Right cardiac atrium (tissue), 5 donors: Measurements from ENCODE around the gene MEN1. TPM values are rescaled to one million over a fixed set of nuclear protein-coding genes. Genes with fewer than 3 reads are reported as not detected.
"Not testable (repeated sequence)": the region's sequence is repeated elsewhere in the genome, so short reads cannot be mapped to it uniquely, and the experiment has no call there.

Source experiments
- ATAC-seq, 2 donors: fragments of 200-7000 bp; cut with Tn5 transposase; one replicate each; pipeline versions ENCODE4 v1.8.0 to v1.9.1; 2020; ENCODE audit warnings: moderate library complexity in 2 of 2, mild to moderate bottlenecking in 1 of 2
- DNase-seq, 3 donors: peaks; one replicate each; pipeline ENCODE4 v3.0.0-alpha.2; 2020
- H3K27ac ChIP-seq: one replicate; pipeline ENCODE4 v1.5.1; 2013; ENCODE audit warnings: mild to moderate bottlenecking, low read length, control low read depth, moderate library complexity
- H3K27me3 ChIP-seq: one replicate; pipeline ENCODE4 v1.6.1; 2013; ENCODE audit not compliant: control insufficient read depth, insufficient read depth
- H3K4me1 ChIP-seq: one replicate; pipeline ENCODE4 v1.6.1; 2013; ENCODE audit warnings: low read length; ENCODE audit not compliant: control insufficient read depth, insufficient read depth
- H3K4me3 ChIP-seq: one replicate; pipeline ENCODE4 v1.5.1; 2013; ENCODE audit warnings: low read length, control low read depth
- H3K9me3 ChIP-seq: one replicate; pipeline ENCODE4 v1.6.1; 2013; ENCODE audit warnings: low read length; ENCODE audit not compliant: control insufficient read depth
- WGBS: extraction: QIAGEN DNeasy Blood & Tissue Kit; methylation state at CpG from one replicate; pipeline ENCODE4 v1.1.7; 2013; 5-methylcytosine and 5-hydroxymethylcytosine counted together
- intact Hi-C, 4 donors: fragments of 100-400 bp; cut with DNase I; formaldehyde crosslinking; loops; one replicate each; pipeline versions ENCODE4 v1.11.0 to v1.14.0; 2022 to 2023
- polyA plus RNA-seq: library from polyadenylated mRNA; stranded (reverse); fragments of 200-250 nt; gene quantifications from one replicate; pipeline ENCODE4 v1.2.3, GENCODE V29; 2013
- total RNA-seq, 4 donors: library from RNA; stranded (reverse); fragmentation: NEBNext Ultra II Directional; extraction: Animal tissue kit (Norgen Biotek cat#: 25700); gene quantifications; one replicate each; pipeline ENCODE4 v1.2.1, GENCODE V29; 2021
- donor health status: healthy with polysubstance abuse.
- donor health status: DM: no; HTN: yes; CAD: no.
- donor health status: DM: no; HTN: no; CAD: no.
- donor health status: DM: no; HTN: yes; CAD: no; lungs with severe emphysema.
- donor health status: DM: yes; HTN: yes; CAD: no.

Gene MEN1
- total and polyA plus RNA-seq, 5 donors, result 9.6 to 11.7 (median 10.1) TPM

DNA sequence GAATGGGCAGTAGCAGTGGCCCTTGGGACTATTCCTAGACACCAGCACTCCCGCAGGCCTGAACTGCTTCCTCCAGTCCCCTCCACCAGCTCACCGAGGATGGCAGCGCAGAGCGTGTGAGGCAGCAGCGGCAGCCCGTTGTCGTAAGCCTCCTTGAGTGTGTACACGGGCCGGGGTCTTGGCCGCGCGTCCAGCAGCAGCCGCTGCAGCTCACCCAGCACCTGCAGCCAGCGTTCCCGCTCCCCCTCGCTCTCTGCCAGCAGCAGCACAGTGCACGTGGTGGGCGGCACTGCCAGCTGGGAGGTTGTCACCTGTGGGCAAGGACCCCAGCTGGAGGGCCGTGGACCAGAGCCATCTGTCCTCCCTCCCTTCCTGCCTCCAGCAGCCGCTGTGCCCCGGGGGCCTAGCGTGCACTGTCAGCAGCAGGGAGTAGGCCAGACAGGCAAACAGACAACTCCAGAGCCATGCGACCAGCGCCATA lies 21.1 kb upstream of the MEN1 start:
- H3K4me1 ChIP-seq, result no peaks in the 10 kb centered on the region
- no peak overlapping the region for H3K27ac ChIP-seq
- H3K27me3 ChIP-seq, result no peaks in the 10 kb centered on the region
- DNase-seq, result no peak
- no peaks in the 10 kb centered on the region for H3K9me3 ChIP-seq
- 85% methylated on average over 24 of the region's 24 CpGs for WGBS
- no peak for ATAC-seq
- intact Hi-C loops, result no loop called here
- H3K4me3 ChIP-seq, result no peak overlapping the region

- Histone ChIP-seq H3K27ac (no peak overlapping the region), H3K4me3 (no peak overlapping the region), H3K4me1 (no peaks in the 10 kb centered on the region), H3K27me3 (no peaks in the 10 kb centered on the region), H3K9me3 (no peaks in the 10 kb centered on the region)
- ATAC-seq (no peak), DNase-seq (no peak)
- WGBS, result 92% methylated on average over 43 of the region's 43 CpGs
- intact Hi-C loops, result no loop called here
Measured at GRCh38 chr11:64829536-64830251, 19.3 kb upstream of the MEN1 start.

DNA sequence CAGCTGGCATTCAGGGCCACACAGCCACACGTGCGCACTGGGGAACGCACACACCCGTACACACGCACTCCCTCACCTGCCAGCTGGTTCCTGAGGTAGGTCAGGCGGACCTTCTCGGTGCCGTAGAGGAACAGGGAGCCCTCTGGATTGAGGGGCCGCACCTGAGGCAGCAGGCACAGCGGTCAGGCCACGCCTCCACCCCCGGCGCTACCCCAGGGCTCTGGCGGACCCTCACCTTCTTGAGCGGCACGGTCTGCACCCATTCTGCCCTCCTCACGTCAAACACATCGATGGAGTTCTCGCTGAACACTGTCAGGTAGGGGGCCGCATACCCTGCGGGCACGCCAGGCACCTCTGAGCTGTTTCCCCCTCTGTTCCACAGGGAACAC lies 17.1 kb upstream of the MEN1 start:
- ATAC-seq, result no peak
- H3K4me1 ChIP-seq, result no peaks in the 10 kb centered on the region
- WGBS, result 94% methylated on average over 22 of the region's 22 CpGs
- H3K4me3 ChIP-seq, result no peak overlapping the region
- no peak for DNase-seq
- H3K27ac ChIP-seq, result no peak overlapping the region
- H3K9me3 ChIP-seq, result no peaks in the 10 kb centered on the region
- no peaks in the 10 kb centered on the region for H3K27me3 ChIP-seq
- intact Hi-C loops, result no loop called here

- WGBS, result 88% methylated on average over 52 of the region's 52 CpGs
- intact Hi-C loops, result no loop called here
- H3K4me3 ChIP-seq, result no peak overlapping the region
- H3K4me1 ChIP-seq, result no peaks in the 10 kb centered on the region
- no peaks in the 10 kb centered on the region for H3K27me3 ChIP-seq
- H3K9me3 ChIP-seq, result no peaks in the 10 kb centered on the region
- DNase-seq (no peak), ATAC-seq (no peak)
- no peak overlapping the region for H3K27ac ChIP-seq
Measured at GRCh38 chr11:64826578-64827450, 16.5 kb upstream of the MEN1 start.

DNA sequence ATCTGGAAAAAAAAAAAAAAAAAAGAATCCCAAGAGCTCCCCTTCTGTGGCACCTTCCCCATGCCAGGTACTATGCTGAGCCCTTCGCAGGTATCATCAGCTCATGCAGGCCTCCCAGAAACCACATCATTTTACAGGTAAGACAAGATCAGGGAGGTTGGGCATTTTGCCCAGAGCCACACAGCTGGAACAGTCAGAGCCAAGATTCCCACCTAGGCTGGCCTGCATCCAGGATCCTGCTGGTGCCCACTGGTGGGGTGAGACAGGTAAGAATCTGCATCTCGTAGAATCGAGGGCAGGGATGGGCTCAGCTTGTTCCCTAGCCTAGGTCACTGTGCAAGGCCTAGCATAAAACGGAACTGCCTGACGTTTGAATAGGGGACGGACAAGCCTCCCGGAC lies 15.7 kb upstream of the MEN1 start:
- Histone ChIP-seq H3K27me3 (no peaks in the 10 kb centered on the region), H3K9me3 (no peaks in the 10 kb centered on the region), H3K27ac (no peak overlapping the region), H3K4me1 (no peaks in the 10 kb centered on the region), H3K4me3 (no peak overlapping the region)
- intact Hi-C loops, result no loop called here
- DNase-seq (no peak), ATAC-seq (no peak)
- 85% methylated on average over 7 of the region's 7 CpGs for WGBS

DNA sequence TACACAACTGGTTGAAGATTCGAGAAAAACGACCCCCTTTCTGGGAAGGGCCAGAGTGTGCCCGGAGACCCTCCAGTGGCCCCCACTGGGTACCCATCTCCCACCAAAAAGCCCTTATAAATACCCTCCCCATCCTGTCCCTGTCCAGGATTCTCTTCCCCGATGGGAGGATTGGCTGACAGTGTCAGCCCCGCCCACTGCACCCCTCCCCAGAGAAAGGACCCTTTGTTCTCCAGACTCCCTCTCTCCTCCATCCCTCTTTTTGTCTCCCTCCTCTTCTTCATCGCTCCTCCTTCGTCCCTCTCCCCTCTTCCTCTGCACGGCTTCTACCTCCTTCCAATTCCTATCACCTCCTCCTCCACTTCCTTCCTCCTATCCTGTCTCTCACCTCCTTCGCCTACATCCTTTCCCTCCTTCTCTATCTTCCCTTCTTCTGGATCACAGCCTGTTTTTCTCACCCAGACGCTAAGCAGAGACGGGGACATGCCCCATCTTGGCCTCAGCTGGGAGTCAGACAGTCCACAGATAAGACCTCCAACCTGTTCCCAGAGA lies 13.3 kb upstream of the MEN1 start:
- H3K27me3 ChIP-seq, result no peaks in the 10 kb centered on the region
- ATAC-seq (no peak), DNase-seq (no peak)
- H3K27ac ChIP-seq, result no peak overlapping the region
- H3K4me3 ChIP-seq, result no peak overlapping the region
- no peaks in the 10 kb centered on the region for H3K4me1 ChIP-seq
- intact Hi-C loops, result no loop called here
- H3K9me3 ChIP-seq, result no peaks in the 10 kb centered on the region
- WGBS, result 50% methylated on average over 11 of the region's 11 CpGs

DNA sequence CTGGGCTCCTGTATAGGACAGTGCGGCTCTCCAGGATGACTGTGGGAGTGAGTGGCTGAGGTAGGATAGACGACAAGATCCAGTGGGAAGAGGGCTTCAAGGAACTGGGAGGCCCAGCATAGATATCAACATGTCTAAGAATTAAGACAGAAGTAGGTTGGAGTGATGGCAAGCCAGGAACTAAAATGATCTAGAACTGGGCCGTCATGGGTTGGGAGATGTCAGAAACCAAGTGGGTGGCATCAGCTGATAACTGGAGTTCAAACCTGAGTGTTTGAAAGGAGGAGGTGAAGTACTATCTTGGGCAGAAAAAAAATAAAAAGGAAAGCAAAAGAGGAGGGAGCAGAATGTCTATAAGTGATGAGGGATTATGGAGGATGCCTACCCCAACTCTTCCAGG lies 7.1 kb upstream of the MEN1 start:
- WGBS, result 78% methylated on average over 3 of the region's 3 CpGs
- H3K9me3 ChIP-seq, result no peaks in the 10 kb centered on the region
- H3K27ac ChIP-seq, result no peak overlapping the region
- no peak for ATAC-seq
- no peak for DNase-seq
- H3K4me1 ChIP-seq, result no peaks in the 10 kb centered on the region
- intact Hi-C loops, result loop anchor here in 1 of 4 donors (10.0 kb wide), 1 partner anchor 317 kb away; the partner anchor contains the start of gene SYVN1
- no peak overlapping the region for H3K4me3 ChIP-seq
- no peaks in the 10 kb centered on the region for H3K27me3 ChIP-seq

GRCh38 chr11:64815433-64815832 lies 5.1 kb upstream of the MEN1 start:
- intact Hi-C loops, result loop anchor here in 1 of 4 donors (10.0 kb wide), 1 partner anchor 319 kb away; the partner anchor contains the start of gene SYVN1
- not testable (repeated sequence) for H3K27me3 ChIP-seq, H3K9me3 ChIP-seq, ATAC-seq, DNase-seq, H3K4me3 ChIP-seq, H3K27ac ChIP-seq, H3K4me1 ChIP-seq
- WGBS, result 95% methylated on average over 5 of the region's 5 CpGs

GRCh38 chr11:64814712-64815187 lies 4.4 kb upstream of the MEN1 start:
- WGBS, result 60% methylated on average over 7 of the region's 7 CpGs

GRCh38 chr11:64813826-64814225 lies 3.5 kb upstream of the MEN1 start:
- WGBS, result 83% methylated on average over 5 of the region's 5 CpGs
- no peak for DNase-seq
- Histone ChIP-seq H3K27me3 (no peaks in the 10 kb centered on the region), H3K27ac (no peak overlapping the region), H3K4me1 (peaks cover 4% of the 10 kb centered on the region), H3K4me3 (no peak overlapping the region), H3K9me3 (no peaks in the 10 kb centered on the region)
- intact Hi-C loops, result loop anchor here in 1 of 4 donors (10.0 kb wide), 1 partner anchor 321 kb away; the partner anchor contains the start of gene SYVN1
- ATAC-seq, result no peak

More at GRCh38 chr11:64814712-64815187, 4.4 kb upstream of the MEN1 start:
- Histone ChIP-seq H3K9me3 (no peaks in the 10 kb centered on the region), H3K27ac (no peak overlapping the region), H3K27me3 (no peaks in the 10 kb centered on the region), H3K4me3 (no peak overlapping the region), H3K4me1 (peaks cover under 1% of the 10 kb centered on the region)
- no peak for ATAC-seq
- DNase-seq, result no peak
- intact Hi-C loops, result loop anchor here in 1 of 4 donors (10.0 kb wide), 1 partner anchor 320 kb away; the partner anchor contains the start of gene SYVN1
